Skeletal muscle tissue (tissue), 4 donors: ENCODE results near the gene EDNRA. TPM values are rescaled to one million over a fixed set of nuclear protein-coding genes. Genes with fewer than 3 reads are reported as not detected.

Experiments
- H3K27ac ChIP-seq: one replicate; pipeline ENCODE4 v1.7.0; 2013; ENCODE audit warnings: mild to moderate bottlenecking, low read depth, low read length, inconsistent platforms
- H3K27me3 ChIP-seq, 3 donors: one replicate each; pipeline ENCODE4 v1.7.0; 2013; ENCODE audit warnings: low read length in 3 of 3; ENCODE audit not compliant: control insufficient read depth in 3 of 3, insufficient read depth in 3 of 3
- H3K36me3 ChIP-seq, 3 donors: one replicate each; pipeline ENCODE4 v1.7.0; 2013; ENCODE audit warnings: low read length in 3 of 3; ENCODE audit not compliant: control insufficient read depth in 3 of 3, insufficient read depth in 3 of 3
- H3K4me1 ChIP-seq, 3 donors: one replicate each; pipeline ENCODE4 v1.7.0; 2013; ENCODE audit warnings: low read length in 3 of 3, mild to moderate bottlenecking in 3 of 3; ENCODE audit not compliant: control insufficient read depth in 3 of 3, insufficient read depth in 3 of 3
- H3K4me3 ChIP-seq, 3 donors: one replicate each; pipeline ENCODE4 v1.7.0; 2013; ENCODE audit warnings: low read length in 3 of 3
- H3K9ac ChIP-seq, 3 donors: one replicate each; pipeline ENCODE4 v1.7.0; 2013; ENCODE audit warnings: low read length in 3 of 3, mild to moderate bottlenecking in 3 of 3, moderate library complexity in 2 of 3, low read depth in 1 of 3
- H3K9me3 ChIP-seq, 3 donors: one replicate each; pipeline ENCODE4 v1.7.0; 2013; ENCODE audit warnings: low read length in 3 of 3; ENCODE audit not compliant: control insufficient read depth in 3 of 3
- total RNA-seq: library from RNA; depleted of rRNA; stranded (reverse); fragments of >200 nt; gene quantifications from one replicate; pipeline ENCODE4 v1.2.3, GENCODE V29; 2014
- donor health status: Osteomylitis.

Gene EDNRA
- total RNA-seq, 1 donor from 2014 or later, result 41.8 TPM

DNA sequence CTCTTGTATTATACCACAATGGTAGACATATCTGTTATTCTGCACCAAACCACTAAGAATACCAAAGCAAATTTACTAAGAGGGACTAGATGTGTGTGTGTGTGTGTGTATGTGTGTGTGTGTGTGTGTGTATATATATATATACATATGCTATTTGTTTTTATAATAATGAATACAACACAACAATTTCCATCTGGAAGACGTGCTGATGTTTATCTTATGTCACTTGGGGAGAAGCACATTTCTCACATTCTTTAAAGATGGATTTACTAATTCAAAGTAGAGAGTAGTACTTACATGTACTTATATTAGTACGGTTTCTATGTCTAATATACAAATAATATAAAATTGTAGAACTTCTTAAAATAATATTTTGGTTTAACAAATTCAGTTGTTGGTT lies 52.0 kb downstream of the EDNRA start:
- Histone ChIP-seq H3K36me3 (no peaks in the 10 kb centered on the region), H3K27me3 (no peaks in the 10 kb centered on the region), H3K4me1 (no peaks in the 10 kb centered on the region)

DNA sequence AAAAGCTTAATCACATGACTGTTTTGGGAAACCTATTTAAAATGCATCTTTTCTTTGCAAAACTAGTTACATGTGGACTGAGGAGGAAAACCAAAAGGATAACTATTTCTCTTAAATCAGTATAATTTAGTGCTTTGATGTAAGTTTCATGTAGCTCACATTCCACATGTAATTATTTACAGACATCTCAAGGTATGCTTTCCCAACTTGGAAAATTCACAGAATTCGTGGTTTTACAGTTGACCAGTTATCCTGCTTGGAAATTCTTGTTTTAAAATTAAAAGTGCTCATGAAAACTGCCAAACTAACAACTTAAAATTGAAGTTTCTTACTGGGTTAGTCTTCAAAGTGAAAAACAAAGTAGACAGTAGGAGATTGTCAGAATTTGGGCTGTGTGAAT lies 52.4 kb downstream of the EDNRA start:
- no peaks in the 10 kb centered on the region for H3K36me3 ChIP-seq
- H3K9me3 ChIP-seq, result no peaks in the 10 kb centered on the region
- no peak overlapping the region for H3K27ac ChIP-seq
- no peaks in the 10 kb centered on the region for H3K4me1 ChIP-seq
- H3K4me3 ChIP-seq, result no peak overlapping the region
- H3K9ac ChIP-seq, result no peak overlapping the region
- no peaks in the 10 kb centered on the region for H3K27me3 ChIP-seq

More for the DNA sequence above, 52.0 kb downstream of the EDNRA start:
- Histone ChIP-seq H3K9me3 (no peaks in the 10 kb centered on the region), H3K9ac (no peak overlapping the region), H3K4me3 (no peak overlapping the region), H3K27ac (no peak overlapping the region)

DNA sequence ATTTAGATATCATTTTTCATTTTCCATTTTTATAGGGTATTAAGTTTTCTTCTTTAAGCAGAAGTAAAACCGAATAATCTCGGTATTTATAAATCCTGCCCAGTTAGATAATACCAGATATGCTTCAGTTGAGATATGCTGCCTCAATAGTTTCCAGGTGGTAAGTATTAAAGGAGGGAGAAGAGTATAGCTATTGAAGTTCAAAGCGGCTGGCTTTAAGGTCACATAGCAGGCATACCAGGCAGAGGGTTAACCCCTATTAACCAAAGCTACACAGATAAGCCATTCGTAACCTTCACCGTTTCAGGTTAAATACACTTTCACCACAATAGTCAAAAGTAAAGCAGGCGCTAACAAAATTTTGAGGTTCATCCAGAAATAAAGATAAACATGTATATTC lies 54.2 kb downstream of the EDNRA start:
- Histone ChIP-seq H3K9me3 (no peaks in the 10 kb centered on the region), H3K27ac (no peak overlapping the region), H3K36me3 (no peaks in the 10 kb centered on the region), H3K9ac (no peak overlapping the region), H3K4me1 (no peaks in the 10 kb centered on the region), H3K4me3 (no peak overlapping the region), H3K27me3 (no peaks in the 10 kb centered on the region)

DNA sequence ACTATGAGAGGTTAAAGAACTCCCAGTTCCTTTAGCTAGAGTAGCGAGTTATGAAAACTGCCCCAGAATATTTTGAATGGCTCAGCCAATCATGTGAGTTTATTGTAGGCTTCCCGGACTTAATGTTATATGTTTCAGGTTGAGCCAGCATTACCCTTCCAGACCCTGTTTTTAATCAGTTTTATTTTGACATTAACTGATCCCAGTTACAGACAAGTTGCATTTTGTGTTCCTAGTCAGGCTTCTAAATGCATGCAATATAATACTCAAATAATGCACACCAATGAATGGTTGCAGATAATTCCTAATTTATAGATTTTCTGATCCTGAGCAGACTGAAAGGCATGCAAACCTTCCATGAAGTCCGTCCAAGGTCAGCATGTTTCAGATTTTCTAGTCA lies 57.8 kb downstream of the EDNRA start:
- H3K9me3 ChIP-seq, result no peaks in the 10 kb centered on the region
- H3K36me3 ChIP-seq, result no peaks in the 10 kb centered on the region
- H3K27me3 ChIP-seq, result no peaks in the 10 kb centered on the region
- H3K9ac ChIP-seq, result no peak overlapping the region
- no peak overlapping the region for H3K4me3 ChIP-seq
- H3K27ac ChIP-seq, result no peak overlapping the region
- H3K4me1 ChIP-seq, result no peaks in the 10 kb centered on the region

DNA sequence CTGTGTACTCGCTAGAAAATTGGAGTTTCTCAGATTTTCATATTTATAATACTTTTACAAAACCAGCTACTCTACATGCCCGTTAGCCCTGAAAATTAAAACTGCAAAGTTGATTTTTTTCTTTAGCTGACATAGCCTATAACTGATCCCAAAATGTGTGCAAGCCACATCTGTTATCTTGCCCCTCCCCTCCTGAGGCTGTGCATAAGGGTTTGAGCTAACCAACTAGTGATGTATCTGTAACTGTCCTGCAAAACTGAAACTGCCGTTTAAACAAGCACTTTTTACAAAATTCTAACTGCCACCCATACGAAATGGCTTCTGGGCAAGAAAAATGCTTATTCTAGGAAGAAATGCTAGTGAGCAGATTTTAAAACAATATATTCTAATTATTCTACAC lies 59.1 kb downstream of the EDNRA start:
- Histone ChIP-seq H3K27ac (no peak overlapping the region), H3K4me3 (no peak overlapping the region), H3K9me3 (no peaks in the 10 kb centered on the region), H3K36me3 (no peaks in the 10 kb centered on the region), H3K27me3 (no peaks in the 10 kb centered on the region), H3K9ac (no peak overlapping the region), H3K4me1 (no peaks in the 10 kb centered on the region)

DNA sequence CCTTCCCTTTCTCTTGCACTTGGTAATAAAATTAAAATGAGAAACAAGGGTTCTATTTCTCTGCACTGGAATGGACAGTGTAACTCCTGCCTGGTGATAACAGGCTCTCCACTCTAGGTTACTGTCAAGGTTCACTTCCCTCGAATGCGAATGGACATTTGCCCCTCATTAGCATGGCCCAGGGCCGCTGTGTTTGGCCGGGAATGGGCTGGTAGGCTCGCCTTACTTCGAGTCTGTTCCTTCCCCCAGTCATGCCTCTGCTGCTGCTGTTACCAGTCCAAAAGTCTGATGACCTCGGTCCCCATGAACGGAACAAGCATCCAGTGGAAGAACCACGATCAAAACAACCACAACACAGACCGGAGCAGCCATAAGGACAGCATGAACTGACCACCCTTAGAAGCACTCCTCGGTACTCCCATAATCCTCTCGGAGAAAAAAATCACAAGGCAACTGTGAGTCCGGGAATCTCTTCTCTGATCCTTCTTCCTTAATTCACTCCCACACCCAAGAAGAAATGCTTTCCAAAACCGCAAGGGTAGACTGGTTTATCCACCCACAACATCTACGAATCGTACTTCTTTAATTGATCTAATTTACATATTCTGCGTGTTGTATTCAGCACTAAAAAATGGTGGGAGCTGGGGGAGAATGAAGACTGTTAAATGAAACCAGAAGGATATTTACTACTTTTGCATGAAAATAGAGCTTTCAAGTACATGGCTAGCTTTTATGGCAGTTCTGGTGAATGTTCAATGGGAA lies 61.5 kb downstream of the EDNRA start:
- no peak overlapping the region for H3K4me3 ChIP-seq
- H3K4me1 ChIP-seq, result no peaks in the 10 kb centered on the region
- no peaks in the 10 kb centered on the region for H3K36me3 ChIP-seq
- H3K27ac ChIP-seq, result no peak overlapping the region
- H3K9me3 ChIP-seq, result no peaks in the 10 kb centered on the region
- H3K9ac ChIP-seq, result no peak overlapping the region
- H3K27me3 ChIP-seq, result no peaks in the 10 kb centered on the region

DNA sequence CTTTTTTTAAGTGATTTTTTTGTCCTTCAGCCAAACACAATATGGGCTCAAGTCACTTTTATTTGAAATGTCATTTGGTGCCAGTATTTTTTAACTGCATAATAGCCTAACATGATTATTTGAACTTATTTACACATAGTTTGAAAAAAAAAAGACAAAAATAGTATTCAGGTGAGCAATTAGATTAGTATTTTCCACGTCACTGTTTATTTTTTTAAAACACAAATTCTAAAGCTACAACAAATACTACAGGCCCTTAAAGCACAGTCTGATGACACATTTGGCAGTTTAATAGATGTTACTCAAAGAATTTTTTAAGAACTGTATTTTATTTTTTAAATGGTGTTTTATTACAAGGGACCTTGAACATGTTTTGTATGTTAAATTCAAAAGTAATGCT lies 62.1 kb downstream of the EDNRA start:
- H3K27me3 ChIP-seq, result no peaks in the 10 kb centered on the region
- H3K36me3 ChIP-seq, result no peaks in the 10 kb centered on the region
- no peak overlapping the region for H3K9ac ChIP-seq
- H3K27ac ChIP-seq, result no peak overlapping the region
- no peaks in the 10 kb centered on the region for H3K9me3 ChIP-seq
- H3K4me3 ChIP-seq, result no peak overlapping the region
- no peaks in the 10 kb centered on the region for H3K4me1 ChIP-seq

DNA sequence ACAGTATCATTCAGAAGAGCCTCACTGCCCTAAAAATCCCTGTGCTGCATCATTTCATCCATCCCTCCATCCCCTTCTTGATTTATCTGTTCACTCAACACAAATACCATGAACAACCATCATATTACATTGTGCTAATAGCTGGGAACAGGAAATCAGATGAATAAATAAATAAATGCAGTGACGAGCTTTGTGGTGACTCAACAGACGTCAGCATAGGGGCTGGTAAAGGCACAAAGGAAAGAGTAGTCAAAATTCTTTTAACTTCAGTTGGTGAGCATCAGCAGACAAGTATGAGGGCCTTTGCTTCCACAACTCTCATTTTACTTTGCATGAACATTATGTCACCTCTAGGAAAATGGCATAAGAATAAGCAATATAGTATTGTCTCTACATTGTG lies 65.5 kb downstream of the EDNRA start:
- no peaks in the 10 kb centered on the region for H3K4me1 ChIP-seq
- no peak overlapping the region for H3K4me3 ChIP-seq
- H3K9ac ChIP-seq, result no peak overlapping the region
- H3K27ac ChIP-seq, result no peak overlapping the region
- H3K27me3 ChIP-seq, result no peaks in the 10 kb centered on the region
- H3K36me3 ChIP-seq, result no peaks in the 10 kb centered on the region
- no peaks in the 10 kb centered on the region for H3K9me3 ChIP-seq

DNA sequence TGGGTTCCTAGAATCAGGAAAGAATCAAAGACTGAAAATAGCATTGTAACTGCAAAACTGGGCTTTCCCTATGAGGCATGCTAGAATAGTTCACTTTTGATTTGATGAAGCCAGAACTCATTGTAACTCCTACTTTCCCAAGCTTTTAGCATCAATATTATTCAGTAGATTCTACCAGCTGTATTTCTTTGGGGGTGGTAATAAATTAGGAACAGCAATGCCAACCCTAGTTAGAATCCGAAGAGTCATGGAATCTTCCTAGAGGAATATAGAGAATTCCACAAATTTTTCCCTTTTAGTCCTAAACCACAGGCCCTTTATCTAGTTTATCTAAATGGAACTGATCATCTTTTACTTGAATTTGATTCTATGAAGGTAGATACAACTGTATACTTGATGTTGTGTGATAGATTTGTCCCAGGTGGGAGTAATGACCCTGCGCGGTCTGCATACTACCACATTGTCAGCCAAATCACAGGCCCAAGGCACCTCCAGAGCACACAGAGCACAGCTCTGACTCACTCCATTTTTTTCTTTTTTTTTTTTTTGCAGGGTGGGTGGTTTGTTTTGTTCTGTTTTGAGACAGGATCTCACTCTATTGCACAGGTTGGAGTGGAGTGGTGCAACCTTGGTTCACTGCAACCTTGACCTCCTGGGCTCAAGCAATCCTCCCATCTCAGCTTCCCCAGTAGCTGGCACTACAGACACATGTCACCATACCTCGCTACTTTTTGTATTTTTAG lies 66.6 kb downstream of the EDNRA start:
- Histone ChIP-seq H3K9me3 (no peaks in the 10 kb centered on the region), H3K9ac (no peak overlapping the region), H3K27me3 (no peaks in the 10 kb centered on the region), H3K36me3 (no peaks in the 10 kb centered on the region), H3K4me1 (no peaks in the 10 kb centered on the region), H3K27ac (no peak overlapping the region), H3K4me3 (no peak overlapping the region)

DNA sequence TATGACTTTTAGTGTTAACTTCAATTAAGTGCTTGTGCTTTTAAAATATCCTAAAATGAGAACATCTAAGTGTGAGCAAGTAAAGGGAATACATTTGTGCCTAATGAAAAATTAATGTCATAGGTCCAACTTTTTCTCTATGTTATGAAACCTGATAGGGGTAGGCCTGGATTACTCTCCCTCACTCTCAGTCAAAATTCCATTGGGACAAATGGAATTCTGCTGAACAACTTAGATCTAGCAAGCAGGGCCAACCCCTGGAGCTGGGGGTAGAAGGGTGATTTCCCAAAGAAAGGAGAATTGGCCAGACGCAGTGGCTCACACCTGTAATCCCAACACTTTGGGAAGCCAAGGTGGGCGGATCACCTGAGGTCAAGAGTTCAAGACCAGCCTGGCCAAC lies 67.4 kb downstream of the EDNRA start:
- Histone ChIP-seq H3K9me3 (no peaks in the 10 kb centered on the region), H3K36me3 (no peaks in the 10 kb centered on the region), H3K27ac (no peak overlapping the region), H3K4me3 (no peak overlapping the region), H3K9ac (no peak overlapping the region), H3K4me1 (no peaks in the 10 kb centered on the region), H3K27me3 (no peaks in the 10 kb centered on the region)
